GM12874 (cell line): ENCODE data around the gene RABGEF1.

Experiments
- CTCF ChIP-seq: IDR thresholded peaks from 2 replicates; pipeline ENCODE4 v1.5.1; 2011; ENCODE audit warnings: low read depth, mild to moderate bottlenecking, control low read depth, low read length, moderate library complexity; ENCODE audit not compliant: insufficient read depth

The RABGEF1 gene

GRCh38 chr7:66859794-66860645 is 119.5 kb downstream of the RABGEF1 start:
- no peak for TF ChIP-seq CTCF

GRCh38 chr7:66860767-66861166 is 120.2 kb downstream of the RABGEF1 start:
- TF ChIP-seq CTCF: no peak
